SJSA1 (cell line): Measurements from ENCODE around the gene AKAP6. TPM values are rescaled to one million over a fixed set of nuclear protein-coding genes. Genes with fewer than 3 reads are reported as not detected.

Experiments
- DNase-seq, 2 experiments: peaks; one replicate each; pipeline ENCODE4 v3.0.0-alpha.2; 2015 to 2020; ENCODE audit warnings: low spot score in 2 of 2, low read depth in 1 of 2
- H3K27ac ChIP-seq: fragments of 250-450 bp; sonication (Bioruptor Pico); 2 replicates; pipeline ENCODE4 v1.5.1; 2020; ENCODE audit warnings: mild to moderate bottlenecking, moderate library complexity
- H3K27me3 ChIP-seq: fragments of 250-450 bp; sonication (Bioruptor Pico); replicated peaks from 2 replicates; pipeline ENCODE4 v1.5.1; 2020; ENCODE audit warnings: mild to moderate bottlenecking, moderate library complexity
- H3K36me3 ChIP-seq: fragments of 250-450 bp; sonication (Bioruptor Pico); 2 replicates; pipeline ENCODE4 v1.5.1; 2020; ENCODE audit warnings: mild to moderate bottlenecking
- H3K4me1 ChIP-seq: fragments of 250-450 bp; sonication (Bioruptor Pico); replicated peaks from 2 replicates; pipeline ENCODE4 v1.6.1; 2021; ENCODE audit warnings: mild to moderate bottlenecking
- H3K4me3 ChIP-seq: fragments of 250-450 bp; sonication (Bioruptor Pico); 2 replicates; pipeline ENCODE4 v1.5.1; 2020; ENCODE audit warnings: mild to moderate bottlenecking
- H3K9me3 ChIP-seq: fragments of 250-450 bp; sonication (Bioruptor Pico); replicated peaks from 2 replicates; pipeline ENCODE4 v1.5.1; 2020; ENCODE audit warnings: mild to moderate bottlenecking
- total RNA-seq: library from RNA; depleted of rRNA; stranded (reverse); fragments of >200 nt; shearing (Covaris generic); gene quantifications from 2 replicates; pipeline ENCODE4 v1.2.3, GENCODE V29; 2014

The AKAP6 gene
- total RNA-seq, 1 experiment from 2014 or later: 3.8 TPM

DNA sequence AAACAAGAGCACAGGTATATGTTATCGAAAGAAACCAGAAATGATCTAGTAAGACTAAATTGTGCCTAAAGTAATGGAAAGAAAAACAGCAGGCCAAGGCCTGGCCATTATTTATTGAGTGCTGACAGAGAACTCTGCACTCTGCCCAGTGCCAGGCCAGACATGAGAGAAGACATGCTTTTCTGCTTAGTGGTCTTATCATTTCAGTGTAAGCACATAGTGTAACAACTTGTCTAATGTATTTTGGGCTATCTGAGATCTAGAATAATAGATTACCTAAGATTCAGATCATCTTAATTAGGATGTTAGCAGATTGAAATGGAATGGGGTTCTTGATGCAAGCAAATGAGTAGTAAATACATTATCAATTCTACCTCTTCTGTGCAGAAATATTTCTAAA lies 278.3 kb downstream of the AKAP6 start:
- DNase-seq: no peak
- H3K27ac ChIP-seq: no peak overlapping the region
- H3K36me3 ChIP-seq: no peaks in the 10 kb centered on the region
- H3K9me3 ChIP-seq: no peaks in the 10 kb centered on the region
- no peaks in the 10 kb centered on the region for H3K27me3 ChIP-seq
- no peaks in the 10 kb centered on the region for H3K4me1 ChIP-seq
- no peak overlapping the region for H3K4me3 ChIP-seq

DNA sequence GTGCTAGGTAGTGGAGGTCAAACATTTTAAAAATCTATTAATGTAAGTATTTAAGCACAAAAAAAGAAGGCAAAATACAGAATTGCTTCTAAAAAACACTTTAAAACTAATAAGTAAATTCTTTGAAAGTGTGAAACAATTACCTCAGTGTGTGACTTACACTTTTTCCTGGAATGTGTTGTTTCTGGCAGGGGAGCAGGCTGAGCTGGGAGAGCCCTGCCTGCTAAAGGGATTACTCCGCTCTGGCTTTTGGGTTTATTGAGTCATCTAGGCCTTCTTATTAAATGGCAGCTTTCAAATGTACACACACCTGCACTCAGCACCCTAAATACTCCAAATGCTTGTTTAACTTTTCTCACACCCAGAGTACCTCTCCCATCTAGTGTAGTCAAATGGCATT lies 279.8 kb downstream of the AKAP6 start:
- no peaks in the 10 kb centered on the region for H3K27me3 ChIP-seq
- H3K4me1 ChIP-seq: no peaks in the 10 kb centered on the region
- H3K4me3 ChIP-seq: no peak overlapping the region
- H3K27ac ChIP-seq: no peak overlapping the region
- H3K9me3 ChIP-seq: no peaks in the 10 kb centered on the region
- no peak for DNase-seq
- no peaks in the 10 kb centered on the region for H3K36me3 ChIP-seq

DNA sequence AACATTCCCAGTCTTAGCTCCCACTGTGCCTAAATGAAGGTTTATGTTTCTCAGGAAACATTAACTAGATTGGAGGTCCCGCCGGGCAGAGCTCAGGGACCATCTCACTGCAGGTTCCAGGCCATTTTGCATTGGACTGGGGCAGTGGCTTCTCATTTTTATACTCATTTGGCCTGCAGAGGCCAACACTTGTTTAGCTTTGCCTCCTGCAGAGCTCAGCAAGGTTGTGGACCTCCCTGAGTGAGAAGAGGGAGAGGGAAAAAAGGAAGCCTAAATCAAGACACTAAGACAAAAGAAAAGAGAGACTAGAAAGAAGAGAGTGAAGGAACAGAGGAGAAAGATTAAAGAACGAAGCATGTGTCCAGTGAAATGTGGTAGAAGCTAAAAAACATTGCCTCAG lies 280.3 kb downstream of the AKAP6 start:
- DNase-seq: no peak
- H3K36me3 ChIP-seq: no peaks in the 10 kb centered on the region
- H3K27me3 ChIP-seq: no peaks in the 10 kb centered on the region
- no peaks in the 10 kb centered on the region for H3K4me1 ChIP-seq
- H3K9me3 ChIP-seq: no peaks in the 10 kb centered on the region
- no peak overlapping the region for H3K27ac ChIP-seq
- H3K4me3 ChIP-seq: no peak overlapping the region

DNA sequence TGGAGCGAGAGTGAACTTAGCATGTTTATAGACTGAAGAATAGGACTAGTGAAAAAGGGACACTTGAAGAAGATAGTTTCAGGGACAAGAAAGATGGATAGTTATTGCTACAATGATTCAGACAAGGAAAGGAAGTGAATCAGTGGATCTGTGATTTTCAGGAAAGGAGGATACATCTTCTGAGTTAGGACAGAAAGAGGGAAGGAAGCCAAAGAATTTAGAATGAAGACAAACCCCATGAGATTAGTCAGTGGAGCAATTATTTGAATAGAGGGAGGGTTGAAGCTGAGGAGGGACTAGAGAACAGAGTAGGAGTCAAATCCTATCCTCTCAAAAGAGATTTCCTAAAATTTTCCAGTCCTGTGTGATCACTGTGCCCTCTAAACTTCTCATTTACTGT lies 282.7 kb downstream of the AKAP6 start:
- H3K27me3 ChIP-seq: no peaks in the 10 kb centered on the region
- H3K4me1 ChIP-seq: no peaks in the 10 kb centered on the region
- H3K9me3 ChIP-seq: no peaks in the 10 kb centered on the region
- no peak overlapping the region for H3K27ac ChIP-seq
- H3K36me3 ChIP-seq: no peaks in the 10 kb centered on the region
- no peak overlapping the region for H3K4me3 ChIP-seq
- DNase-seq: peak in 1 of 2 experiments; percentile 4

DNA sequence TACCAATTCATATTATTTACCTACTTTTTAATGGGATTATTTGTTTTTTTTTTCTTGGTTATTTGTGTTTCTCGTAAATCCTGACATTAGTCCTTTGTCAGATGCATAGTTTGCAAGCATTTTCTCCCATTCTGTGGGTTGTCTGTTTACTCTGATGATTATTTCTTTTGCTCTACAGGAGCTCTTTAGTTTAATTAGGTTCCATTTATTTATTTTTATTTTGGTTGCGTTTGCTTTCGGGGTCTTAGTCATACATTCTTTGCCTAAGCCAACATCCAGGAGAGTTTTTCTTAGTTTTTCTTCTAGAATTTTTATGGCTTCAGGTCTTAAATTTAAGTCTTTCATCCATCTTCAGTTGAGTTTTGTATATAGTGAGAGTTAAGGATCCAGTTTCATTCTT lies 289.9 kb downstream of the AKAP6 start:
- Histone ChIP-seq H3K4me1 (peaks cover 10% of the 10 kb centered on the region; the same call in 1 of the 2 replicates), H3K27ac (no peak overlapping the region), H3K9me3 (no peaks in the 10 kb centered on the region), H3K36me3 (no peaks in the 10 kb centered on the region), H3K27me3 (no peaks in the 10 kb centered on the region), H3K4me3 (no peak overlapping the region)
- DNase-seq: peak in 1 of 2 experiments; percentile 60

DNA sequence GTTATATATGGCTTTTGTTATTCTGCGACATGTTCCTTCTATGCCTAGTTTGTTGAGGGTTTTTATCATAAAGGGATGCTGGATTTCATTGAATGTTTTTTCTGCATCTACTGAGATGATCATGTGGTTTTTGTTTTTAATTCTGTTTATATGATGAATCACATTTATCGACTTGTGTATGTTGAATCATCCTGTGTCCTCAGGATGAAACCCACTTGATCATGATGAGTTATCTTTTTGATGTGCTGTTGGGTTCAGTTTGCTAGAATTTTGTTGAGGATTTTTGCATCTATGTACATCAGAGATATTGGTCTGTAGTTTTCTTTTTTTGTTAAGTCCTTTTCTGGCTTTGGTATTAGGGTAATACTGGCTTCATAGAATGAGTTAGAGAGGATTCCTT lies 291.2 kb downstream of the AKAP6 start:
- H3K9me3 ChIP-seq: no peaks in the 10 kb centered on the region
- H3K4me3 ChIP-seq: no peak overlapping the region
- no peaks in the 10 kb centered on the region for H3K27me3 ChIP-seq
- peaks cover 10% of the 10 kb centered on the region; the same call in 1 of the 2 replicates for H3K4me1 ChIP-seq
- no peak overlapping the region for H3K27ac ChIP-seq
- H3K36me3 ChIP-seq: no peaks in the 10 kb centered on the region
- DNase-seq: no peak

DNA sequence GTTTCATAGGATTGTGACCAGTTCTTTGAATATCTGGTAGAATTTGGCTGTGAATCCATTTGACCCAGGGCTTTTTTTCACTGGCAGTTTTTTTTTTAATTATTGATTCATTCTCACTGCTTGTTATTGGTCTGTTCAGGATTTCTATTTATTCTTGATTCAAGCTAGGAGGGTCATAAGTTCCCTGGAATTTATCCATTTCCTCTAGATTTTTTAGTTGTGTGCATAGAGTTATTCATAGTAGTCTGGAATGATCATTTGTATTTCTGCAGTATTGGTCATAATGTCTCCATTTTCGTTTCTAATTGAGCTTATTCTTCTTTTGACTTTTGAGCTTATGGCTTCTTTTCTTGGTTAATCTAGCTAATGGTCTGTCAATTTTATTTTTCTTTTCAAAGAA lies 291.6 kb downstream of the AKAP6 start:
- Histone ChIP-seq H3K9me3 (no peaks in the 10 kb centered on the region), H3K27me3 (no peaks in the 10 kb centered on the region), H3K4me3 (no peak overlapping the region), H3K27ac (no peak overlapping the region), H3K4me1 (peaks cover 10% of the 10 kb centered on the region; the same call in 1 of the 2 replicates), H3K36me3 (no peaks in the 10 kb centered on the region)
- DNase-seq: no peak

DNA sequence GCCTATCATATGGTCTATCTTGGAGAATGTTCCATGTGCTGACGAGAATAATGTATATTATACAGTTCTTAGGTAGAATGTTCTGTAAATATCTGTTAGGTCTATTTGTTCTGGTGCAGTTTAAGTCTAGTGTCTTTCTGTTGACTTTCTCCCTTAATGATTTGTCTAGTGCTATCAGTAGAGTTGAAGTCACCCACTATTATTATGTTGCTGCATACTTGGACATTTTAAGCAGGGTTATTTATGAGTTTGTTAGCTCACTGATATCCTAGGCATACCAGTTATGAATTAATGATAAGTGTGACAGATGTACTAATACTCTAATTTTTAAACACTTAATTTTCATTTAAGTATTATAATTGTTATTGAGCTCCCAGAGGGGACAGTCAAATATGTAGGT lies 292.5 kb downstream of the AKAP6 start:
- H3K9me3 ChIP-seq: no peaks in the 10 kb centered on the region
- no peak overlapping the region for H3K27ac ChIP-seq

DNA sequence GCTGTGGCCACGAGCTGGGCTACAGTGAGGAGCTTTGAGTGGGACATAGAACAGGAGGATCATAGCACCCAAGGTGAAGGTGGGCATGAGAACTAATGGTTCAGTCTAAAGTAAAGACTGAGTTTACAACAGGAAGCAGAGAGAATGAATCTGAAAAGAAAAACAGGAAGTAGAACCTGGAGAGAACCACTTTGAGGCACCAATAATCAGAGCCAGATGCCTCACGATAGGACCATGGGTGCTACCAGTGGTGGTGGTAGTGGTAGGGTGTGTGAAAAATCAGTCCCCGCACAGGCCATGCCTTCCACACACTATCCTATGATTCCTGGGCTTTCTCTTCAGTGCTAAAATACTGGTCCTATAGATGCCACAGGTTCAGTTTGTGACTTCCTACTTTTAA lies 293.6 kb downstream of the AKAP6 start:
- Histone ChIP-seq H3K27ac (no peak overlapping the region), H3K4me3 (no peak overlapping the region), H3K4me1 (peaks cover 10% of the 10 kb centered on the region; the same call in 1 of the 2 replicates), H3K9me3 (no peaks in the 10 kb centered on the region), H3K36me3 (no peaks in the 10 kb centered on the region), H3K27me3 (no peaks in the 10 kb centered on the region)
- no peak for DNase-seq

More for the DNA sequence above, 292.5 kb downstream of the AKAP6 start:
- DNase-seq: no peak
- Histone ChIP-seq H3K36me3 (no peaks in the 10 kb centered on the region), H3K4me1 (peaks cover 10% of the 10 kb centered on the region; the same call in 1 of the 2 replicates), H3K27me3 (no peaks in the 10 kb centered on the region), H3K4me3 (no peak overlapping the region)

DNA sequence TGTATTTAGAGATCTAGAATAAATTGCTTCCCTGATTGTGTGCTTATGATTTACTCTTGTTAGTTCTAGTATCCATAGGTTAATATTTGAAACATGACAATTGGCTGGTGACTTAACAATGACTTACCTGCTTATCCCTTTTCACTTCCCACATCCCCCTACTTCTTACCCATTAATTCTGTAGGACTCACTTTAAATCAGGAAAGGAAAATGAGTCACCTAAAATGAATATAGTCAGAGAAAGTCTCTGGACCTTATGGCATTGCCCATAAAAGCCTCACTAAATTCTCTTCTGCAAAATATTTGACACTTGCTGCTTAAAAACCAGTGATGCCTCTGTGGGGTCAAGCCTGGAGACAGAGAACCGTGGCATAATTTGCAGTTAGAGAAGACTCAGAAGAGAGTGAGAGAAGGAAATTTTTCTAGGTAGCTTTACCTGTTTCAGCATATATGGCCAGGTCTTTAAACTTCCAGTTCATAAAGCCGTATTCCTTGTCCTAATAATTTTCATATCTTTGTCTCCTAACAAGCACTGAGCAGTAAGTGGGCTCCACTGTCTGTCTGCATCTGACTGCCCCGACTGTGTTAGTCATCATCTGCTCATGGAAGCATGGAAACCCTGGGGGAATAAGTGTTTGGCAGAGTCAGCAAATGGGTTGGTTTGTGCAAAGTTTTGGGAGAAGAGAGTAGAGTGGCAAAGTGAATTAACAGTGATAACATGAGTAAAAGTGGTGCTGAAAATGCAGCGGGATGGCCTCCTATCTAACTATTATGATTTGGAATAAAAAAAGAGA lies 294.4 kb downstream of the AKAP6 start:
- no peak overlapping the region for H3K27ac ChIP-seq
- no peak overlapping the region for H3K4me3 ChIP-seq
- H3K9me3 ChIP-seq: no peaks in the 10 kb centered on the region
- DNase-seq: no peak
- H3K27me3 ChIP-seq: no peaks in the 10 kb centered on the region
- no peaks in the 10 kb centered on the region for H3K36me3 ChIP-seq
- H3K4me1 ChIP-seq: peaks cover 9% of the 10 kb centered on the region; the same call in 1 of the 2 replicates

DNA sequence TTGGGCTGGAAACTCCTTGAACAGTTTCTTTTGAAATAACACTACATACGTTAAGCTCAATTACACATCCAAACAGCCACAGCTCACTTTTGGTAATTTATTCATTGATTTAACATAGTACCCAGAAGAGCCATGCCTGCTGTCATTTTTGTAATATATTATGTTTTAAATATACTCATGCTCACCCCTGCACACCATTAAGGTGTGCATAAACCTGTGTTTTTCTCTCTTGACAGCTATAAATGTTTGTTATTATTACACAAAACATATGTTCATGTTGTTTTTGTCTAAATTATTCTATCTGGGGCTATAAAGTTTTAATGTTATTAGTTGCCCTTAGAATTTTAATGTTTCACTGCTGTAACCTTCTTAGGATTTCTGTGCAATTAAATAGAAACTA lies 296.1 kb downstream of the AKAP6 start:
- Histone ChIP-seq H3K4me3 (no peak overlapping the region), H3K27ac (no peak overlapping the region), H3K9me3 (no peaks in the 10 kb centered on the region), H3K27me3 (no peaks in the 10 kb centered on the region), H3K36me3 (no peaks in the 10 kb centered on the region), H3K4me1 (peaks cover 3% of the 10 kb centered on the region; the same call in 1 of the 2 replicates)
- no peak for DNase-seq

DNA sequence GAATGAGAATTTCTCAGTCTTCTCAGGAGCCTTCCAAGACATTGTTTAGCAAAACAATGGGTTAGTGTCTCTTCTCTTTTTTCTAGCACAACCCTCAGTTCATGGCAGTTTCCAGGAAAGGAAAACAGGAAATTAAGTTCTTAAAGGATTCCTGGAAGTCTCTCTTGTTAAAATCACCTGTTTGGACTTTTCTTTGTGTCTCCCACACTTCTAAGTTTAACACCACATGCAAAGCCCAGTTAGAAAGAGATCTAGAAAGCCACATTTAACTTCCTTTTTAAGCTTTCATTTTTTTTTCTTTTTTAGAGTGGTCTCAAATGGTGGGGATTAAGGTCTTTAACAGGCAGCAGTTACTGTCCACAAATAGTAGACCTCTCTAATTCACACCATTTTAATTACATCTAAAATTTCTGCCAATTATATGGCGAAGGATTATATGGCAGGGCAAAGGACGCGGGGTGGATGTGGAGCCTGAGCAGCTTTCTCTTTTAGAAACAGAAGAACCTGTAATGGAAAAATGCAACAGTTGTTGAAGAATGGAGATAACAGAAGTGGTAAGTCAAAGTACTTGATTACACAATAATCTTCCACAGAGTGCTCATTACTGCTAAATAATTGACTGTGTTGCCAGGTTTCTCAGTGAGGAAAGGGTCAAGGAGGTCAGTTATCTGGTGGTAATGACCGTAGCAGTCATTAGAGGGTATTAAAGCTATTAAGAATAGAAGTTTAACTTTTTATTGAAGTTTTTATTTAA lies 298.6 kb downstream of the AKAP6 start:
- DNase-seq: no peak
- no peaks in the 10 kb centered on the region for H3K4me1 ChIP-seq
- no peak overlapping the region for H3K27ac ChIP-seq
- H3K27me3 ChIP-seq: no peaks in the 10 kb centered on the region
- H3K9me3 ChIP-seq: no peaks in the 10 kb centered on the region
- H3K36me3 ChIP-seq: no peaks in the 10 kb centered on the region
- no peak overlapping the region for H3K4me3 ChIP-seq

DNA sequence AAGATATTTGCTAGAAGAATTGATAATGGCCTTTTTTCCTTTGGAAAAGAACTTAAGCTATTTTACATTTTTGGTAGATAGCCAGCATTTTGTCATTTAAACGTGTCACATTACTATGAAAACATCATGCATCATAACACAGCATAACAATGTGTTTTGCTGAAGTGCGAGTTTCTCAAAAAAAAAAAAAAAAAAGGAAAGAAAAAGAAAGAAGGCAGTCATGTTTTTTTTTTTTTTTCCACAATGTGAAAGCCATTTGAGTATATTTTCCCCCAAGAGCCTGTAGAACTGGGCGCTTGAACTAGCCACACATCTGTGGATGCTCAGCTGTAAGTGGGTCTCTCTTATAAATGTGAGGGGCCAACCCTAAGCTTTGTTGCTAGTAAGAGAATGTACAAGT lies 300.1 kb downstream of the AKAP6 start:
- DNase-seq: no peak
- Histone ChIP-seq H3K4me3 (no peak overlapping the region), H3K4me1 (no peaks in the 10 kb centered on the region), H3K36me3 (no peaks in the 10 kb centered on the region), H3K9me3 (no peaks in the 10 kb centered on the region), H3K27ac (no peak overlapping the region), H3K27me3 (no peaks in the 10 kb centered on the region)

DNA sequence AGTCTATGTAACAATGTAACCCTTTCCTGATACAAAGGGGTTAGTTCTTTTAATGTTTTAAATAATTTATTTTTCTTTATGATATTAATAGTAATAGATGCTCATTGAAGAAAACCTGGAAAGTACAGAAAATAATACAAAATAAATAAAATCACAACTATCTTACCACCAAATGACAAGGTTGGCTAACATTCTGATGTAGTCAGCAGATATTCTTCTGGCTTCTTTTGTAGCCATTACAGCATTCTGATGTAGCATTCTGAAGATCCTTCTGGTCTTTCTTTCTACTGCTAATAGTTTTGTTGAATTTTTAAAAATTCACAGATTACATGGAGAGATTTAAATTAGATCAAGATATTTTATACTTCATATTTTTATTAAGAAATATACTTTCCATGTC lies 301.6 kb downstream of the AKAP6 start:
- DNase-seq: no peak
- no peaks in the 10 kb centered on the region for H3K4me1 ChIP-seq
- H3K27me3 ChIP-seq: no peaks in the 10 kb centered on the region
- H3K4me3 ChIP-seq: no peak overlapping the region
- H3K27ac ChIP-seq: no peak overlapping the region
- H3K36me3 ChIP-seq: no peaks in the 10 kb centered on the region
- H3K9me3 ChIP-seq: no peaks in the 10 kb centered on the region
